Activated CD4-positive, alpha-beta T cell treated with anti-CD3 and anti-CD28 coated beads, Interleukin-2, amount 50 U/mL, for 1 hour (primary cell): ENCODE measurements around the gene ANKRD52.
"Not testable (repeated sequence)": the region's sequence is repeated elsewhere in the genome, so short reads cannot be mapped to it uniquely, and the experiment has no call there.

Source experiments
- DNase-seq: peaks from one replicate; pipeline ENCODE4 v3.0.0-alpha.2; 2020

Gene ANKRD52

DNA sequence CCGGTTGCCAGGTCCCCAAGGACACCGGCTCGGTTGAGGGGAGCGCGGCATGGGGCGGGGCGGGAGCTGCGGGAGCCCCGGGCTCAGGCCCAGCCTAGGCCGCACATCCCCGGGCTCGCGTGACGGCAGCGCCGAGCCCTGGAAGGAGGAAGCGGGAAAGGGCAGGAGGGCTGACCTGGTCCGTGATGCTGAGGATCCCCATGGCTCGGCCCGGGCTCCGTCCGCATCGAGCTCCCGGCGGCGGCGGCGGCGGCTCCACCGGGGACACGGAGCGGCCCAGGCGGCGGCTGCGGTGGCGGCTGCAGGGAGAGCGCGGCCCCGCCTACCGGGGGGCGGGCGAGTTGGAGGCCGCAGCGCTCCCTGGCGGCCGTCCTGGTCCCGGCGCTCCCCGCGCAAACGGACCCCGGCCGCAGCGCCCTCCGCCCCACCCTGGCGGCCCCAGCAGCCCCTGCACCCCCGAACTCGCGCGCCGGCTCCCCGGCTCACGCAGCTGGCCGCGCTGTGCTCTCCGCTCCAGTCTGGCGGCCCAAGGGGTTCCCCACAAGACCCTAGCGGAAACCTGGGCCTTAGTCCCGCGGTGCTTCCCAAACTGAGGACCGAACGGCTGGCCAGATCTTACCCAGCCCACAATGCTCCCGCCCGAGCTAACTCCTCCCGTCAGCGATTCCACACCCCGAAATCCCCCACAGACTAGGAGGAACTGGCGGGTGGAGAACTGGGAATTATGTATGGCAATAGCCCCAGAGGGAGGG is at the start of gene ANKRD52:
TSS of gene ANKRD52 (minus strand) at position 317 of the 752 bp plus-strand sequence. CDS start at position 202, 115 bp downstream.
- DNase-seq, result peak; percentile 77

DNA sequence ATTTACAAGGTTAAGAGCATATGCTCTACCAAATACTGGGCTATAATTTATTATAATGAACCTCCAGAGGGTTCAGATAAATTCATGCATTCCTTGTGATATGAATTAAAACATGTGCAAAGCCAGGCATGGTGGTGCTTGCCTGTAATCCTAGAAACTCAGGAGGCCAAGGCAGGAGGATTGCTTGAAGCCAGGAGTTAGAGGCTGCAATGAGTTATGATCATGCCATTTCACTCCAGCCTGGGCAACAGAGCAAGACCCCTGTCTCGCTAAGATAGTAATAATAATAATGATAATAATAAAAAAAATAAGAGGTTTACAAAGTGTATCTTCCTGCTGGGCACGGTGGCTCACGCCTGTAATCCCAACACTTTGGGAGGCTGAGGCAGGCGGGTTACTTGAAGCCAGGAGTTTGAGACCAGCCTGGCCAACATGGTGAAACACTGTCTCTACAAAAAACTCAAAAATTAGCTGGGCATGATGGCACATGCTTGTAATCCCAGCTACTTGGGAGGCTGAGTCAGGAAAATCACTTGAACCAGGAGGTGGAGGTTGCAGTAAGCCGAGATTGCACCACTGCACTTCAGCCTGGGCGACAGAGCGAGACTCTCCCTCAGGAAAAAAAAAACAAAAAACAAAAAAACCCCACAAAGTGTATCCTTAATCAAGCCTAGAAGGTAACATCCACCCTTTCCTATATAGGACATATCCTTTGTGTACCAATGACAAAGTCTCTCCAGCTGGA is 49.2 kb upstream of the ANKRD52 start:
- DNase-seq, result no peak

DNA sequence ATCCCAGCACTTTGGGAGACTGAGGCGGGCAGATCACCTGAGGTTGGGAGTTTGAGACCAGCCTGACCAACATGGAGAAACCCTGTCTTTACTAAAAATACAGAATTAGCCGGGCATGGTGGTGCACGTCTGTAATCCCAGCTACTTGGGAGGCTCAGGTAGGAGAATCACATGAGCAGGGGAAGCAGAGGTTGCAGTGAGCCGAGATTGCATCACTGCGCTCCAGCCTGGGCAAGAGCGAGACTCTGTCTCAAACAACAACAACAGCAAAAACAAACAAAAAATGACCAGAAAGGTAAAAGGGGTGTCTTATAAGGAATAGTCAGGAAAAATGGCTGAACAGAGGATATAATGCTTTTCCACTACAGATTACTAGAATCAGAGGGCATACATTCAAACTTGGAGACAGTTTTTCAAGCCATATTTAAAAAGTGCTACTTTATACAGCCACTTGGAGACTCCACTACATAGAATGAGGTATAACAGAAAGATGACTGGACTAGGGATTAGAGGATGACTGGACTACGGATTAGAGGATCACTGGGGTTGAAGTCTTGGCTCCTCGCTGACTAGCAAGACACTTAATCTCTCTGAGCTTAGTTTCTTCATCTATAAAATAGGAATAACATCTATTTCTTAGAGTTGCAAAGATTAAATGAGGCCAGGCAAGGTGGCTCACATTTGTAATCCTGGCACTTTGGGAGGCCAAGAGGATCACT is 46.8 kb upstream of the ANKRD52 start:
- no peak for DNase-seq

DNA sequence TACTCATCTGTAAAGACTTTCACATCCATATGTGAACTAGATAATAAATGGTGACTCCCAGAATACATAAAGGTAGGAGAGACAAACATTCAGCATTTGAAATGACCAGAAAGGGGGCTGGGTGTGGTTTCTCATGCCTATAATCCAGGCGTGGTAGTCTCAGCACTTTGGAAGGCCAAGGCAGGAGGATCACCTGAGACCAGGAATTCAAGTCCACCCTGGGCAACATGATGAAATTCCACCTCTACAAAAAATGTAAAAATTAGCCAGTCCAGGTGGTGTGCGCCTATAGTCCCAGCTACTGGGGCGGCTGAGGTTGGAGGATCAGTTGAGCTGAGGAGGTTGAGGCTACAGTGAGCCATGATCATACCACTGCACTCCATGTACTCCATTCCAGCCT is 46.1 kb upstream of the ANKRD52 start:
- DNase-seq, result no peak

DNA sequence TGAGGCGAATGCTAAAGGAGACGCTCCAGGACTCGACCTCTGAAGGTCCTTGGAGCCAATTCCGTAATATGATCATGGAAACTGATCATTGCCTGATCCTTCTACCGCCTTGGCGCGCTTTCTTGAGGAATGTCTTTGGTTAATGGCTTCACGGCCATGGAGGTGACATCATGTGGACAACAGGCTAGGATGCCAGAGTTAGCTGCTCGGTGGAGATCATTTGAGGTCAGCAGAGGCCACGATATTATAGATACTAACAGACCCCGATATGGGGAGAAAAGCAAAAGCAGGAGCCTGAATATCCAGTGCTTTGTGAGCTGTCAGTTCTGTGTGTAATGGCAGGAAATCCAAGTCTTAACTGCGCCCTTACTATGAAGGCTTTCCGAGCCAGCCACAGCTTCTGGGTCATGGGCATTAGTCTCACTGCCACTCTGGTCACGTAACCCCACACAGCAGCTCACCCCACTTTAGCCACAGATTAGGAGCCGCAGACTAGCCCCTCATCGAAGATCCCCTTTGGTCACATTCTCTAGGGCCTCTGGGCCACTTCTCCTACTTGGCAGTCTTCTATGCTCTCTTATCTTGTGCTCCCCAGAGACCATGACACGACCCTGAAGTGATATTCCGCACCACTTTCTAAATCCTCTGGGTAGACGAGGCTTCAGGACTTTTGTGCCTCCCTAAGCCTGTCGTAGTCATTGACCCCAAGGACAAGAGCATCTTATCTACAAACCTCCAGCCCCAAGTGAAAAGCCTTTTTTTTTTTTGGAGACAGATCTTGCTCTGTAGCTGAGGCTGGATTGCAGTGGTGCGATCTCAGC is 42.7 kb upstream of the ANKRD52 start:
- no peak for DNase-seq

DNA sequence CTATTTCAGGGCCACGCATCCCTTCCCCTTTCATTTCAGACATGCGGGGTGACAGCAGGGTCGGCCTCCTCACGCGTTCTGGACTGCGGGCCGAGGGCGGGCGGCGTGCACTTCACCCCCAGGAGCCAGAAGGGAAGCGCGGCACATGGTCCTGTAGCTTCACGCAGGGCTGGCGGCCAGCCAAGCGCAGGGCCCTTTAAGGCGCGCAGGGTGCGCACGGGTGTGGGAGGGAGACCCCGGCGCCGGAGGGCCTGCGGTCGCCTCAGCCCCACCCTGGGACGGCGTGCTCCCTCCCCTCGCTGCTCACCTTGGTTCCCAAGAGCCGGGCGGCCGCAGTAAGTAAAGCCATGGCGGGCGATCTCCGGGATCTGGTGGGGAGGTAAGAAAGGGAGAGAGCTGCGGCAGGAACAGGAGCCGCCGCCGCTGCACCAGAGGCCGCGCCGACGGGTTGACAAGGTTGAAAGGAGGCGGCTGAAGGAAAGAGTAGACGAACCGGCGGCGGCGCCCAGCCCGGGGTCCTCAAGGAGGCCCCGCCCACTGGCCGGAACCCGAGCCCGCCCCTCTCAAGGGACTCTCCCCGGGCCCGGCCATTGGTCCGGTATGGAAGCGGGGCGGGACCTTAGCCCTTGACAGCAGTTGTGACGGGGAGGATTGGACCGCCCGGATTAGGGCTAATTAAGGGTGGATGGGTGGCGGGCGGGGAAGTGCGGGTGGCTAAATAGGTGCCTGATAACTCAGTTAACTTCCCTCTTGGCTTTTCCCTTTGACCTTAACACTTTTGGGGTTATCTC is 41.9 kb upstream of the ANKRD52 start, which contains the start of gene CS:
TSS of gene CS (minus strand) at position 478 of the 791 bp plus-strand sequence. CDS start at position 349, 129 bp downstream.
- DNase-seq, result peak; percentile 98

DNA sequence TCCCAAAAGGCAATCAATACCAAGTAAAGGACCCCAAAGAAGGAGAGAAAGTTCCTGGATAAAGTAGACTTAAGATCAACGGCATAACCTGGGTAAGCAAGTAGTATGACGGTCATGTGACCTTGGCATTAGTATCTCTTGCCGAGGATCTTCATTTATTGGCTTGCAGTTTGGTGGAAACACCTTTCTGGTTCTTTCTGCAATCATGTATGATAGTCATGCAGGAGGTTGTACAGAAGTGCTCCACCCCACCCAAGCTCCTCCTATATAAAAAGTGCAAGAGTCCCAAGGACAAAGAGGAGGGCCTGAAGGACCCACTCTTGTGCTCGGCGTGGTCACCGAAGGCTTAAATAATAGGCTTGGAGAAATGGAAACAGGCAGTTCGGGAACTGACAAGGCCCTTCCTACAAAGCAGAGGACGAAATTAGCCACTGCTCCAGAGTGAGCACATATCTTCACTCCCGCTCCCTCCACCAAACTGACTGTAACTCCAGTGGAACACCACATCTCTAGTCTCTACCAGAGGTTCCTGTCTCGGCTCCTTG is 41.2 kb upstream of the ANKRD52 start:
- peak; percentile 14 for DNase-seq

DNA sequence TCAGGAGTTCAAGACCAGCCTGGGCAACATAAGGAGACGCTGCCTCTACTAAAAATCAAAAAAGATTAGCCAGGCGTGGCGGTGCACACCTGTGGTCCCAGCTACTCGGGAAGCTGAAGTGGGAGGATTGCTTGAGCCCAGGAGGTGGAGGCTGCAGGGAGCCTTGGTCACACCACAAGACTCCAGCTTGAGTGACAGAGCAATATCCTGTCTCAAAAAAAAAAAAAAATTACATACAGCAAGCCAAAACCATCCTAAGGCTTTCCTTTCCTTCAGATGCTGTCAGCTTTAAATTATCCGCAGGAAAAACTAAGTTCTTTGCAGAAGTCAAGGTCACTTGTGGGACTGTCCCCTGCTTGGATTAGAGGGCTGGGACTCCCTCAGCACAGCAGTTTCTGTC is 40.6 kb upstream of the ANKRD52 start:
- DNase-seq, result no peak

DNA sequence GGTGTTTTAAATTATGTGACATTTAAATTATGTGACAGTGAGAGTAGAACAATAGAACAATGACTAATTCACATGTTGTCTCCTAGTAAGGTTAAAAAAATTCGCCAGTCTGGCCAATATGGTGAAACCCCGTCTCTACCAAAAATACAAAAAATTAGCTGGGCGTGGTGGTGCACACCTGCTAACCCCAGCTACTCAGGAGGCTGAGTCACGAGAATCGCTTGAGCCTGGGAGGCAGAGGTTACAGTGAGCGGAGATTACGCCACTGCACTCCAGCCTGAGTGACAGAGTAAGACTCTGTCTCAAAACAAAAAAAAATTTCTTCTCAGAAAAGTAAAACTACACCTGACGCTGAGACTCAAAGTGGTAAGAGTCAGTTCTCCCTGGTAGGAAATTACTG is 39.2 kb upstream of the ANKRD52 start:
- no peak for DNase-seq

DNA sequence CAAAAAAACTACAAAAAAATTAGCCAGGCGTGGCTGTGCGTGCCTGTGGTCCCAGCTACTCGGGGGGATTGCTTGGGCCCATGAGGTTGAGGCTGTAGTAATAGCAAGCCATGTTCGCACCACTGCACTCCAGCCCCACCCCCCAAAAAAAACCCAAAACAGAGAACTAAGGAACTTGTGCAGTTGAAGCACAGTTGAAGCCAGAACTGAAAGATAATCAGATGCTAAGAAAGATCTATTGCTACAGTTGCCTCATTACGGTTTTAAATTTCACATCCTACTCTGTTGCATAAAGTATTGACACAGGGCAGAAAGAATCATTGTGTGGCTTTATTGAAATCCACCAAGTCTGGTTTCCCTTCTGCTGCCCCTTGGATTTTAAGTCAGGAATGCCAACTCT is 38.1 kb upstream of the ANKRD52 start:
- DNase-seq, result no peak

DNA sequence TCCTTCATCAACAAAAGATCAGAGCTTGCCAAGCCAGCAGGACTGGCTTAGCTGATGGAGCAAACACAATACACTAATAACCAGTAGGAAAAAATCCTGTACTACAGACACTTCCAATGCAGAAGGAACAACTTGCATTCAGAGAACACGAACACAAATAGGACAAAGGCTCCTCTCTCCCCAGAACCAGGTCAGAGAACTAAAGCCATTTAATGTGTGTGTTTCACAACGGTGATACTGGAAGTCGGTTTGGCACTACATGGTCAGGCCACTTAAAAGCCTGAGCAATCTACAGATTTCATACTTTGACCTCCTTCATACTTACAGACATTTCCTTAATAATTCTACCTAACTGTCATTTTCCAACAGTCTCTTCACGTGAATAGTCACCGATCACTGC is 35.6 kb upstream of the ANKRD52 start:
- no peak for DNase-seq

DNA sequence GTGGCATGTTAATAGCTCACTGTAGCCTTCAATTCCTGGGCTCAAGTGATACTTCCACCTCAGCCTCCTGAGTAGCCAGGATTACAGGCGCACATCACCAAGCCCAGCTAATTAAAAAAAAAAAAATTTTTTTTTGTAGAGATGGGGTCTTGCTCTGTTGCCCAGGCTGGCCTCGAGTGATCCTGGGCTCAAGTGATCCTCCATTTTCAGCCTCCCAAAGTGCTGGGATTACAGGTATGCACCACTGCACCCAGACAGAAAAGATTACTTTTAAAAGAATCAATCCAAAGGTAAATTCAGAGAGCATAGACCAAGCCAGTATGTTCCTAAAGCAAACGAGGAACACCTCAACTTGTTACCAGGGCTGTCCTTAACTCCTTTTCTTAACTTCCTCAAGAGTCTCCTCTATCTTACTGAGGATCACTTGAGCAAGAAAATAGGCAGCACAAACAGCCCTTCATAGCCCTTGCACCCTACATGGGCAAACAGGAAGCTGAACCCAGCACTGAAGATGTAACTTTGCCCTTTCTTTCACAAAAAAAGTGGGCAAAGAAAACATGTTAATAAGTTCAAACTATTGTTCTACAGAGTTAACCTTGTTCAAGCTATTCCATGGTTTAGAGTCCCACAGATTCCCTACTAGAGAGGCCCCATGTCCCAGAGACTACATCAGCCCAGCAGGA is 30.7 kb upstream of the ANKRD52 start:
- no peak for DNase-seq

DNA sequence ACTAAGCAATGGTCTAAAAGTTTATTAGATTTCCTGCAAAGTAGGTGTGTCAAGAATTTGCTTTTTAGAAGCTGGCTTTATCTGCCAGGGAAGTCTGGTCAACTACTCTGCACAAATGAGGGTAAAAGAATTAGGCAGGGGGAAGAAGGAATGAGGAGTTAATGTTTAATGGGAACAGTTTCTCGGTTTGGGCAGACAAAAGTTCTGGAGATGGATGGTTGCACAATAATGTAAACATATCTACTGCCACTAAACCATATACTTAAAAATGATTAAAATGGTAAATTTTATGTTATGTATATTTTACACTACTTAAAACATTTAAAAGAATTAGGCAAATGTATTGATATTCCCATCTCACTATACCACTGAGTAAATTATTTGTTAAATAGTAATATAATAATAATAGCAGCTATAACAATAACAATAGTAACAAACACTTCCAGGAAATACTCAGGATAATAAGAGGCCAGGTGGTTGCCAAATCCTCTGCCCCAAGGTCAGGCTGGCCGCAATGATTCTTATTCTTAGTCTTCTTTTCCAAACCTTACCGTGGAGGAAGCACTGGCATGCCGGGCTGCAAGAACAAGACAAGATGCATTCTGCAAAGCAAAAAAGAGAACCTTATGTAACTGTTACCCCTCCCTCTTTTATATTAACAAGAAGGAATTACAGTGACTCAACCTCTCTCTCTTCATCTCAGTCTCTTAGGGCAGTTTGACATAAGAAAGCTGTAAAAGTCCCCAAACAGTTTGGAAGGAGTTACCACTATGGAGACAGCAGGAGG is 28.1 kb upstream of the ANKRD52 start:
- DNase-seq, result no peak

DNA sequence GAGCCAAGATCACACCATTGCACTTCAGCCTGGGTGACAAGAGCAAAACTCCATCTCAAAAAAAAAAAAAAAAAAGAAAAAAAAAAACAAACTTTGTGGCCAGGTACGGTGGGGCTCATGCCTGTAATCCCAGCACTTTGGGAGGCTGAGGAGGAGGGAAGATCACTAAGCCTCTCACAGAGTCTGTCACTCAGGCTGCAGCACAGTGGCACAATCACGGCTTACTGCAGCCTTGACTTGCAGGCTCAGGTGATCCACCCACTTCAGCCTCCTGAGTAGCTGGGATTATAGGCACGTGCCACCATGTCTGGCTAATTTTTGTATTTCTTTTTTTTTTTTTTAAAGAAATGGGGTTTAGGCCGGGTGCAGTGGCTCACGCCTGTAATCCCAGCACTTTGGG is 26.1 kb upstream of the ANKRD52 start:
- DNase-seq, result not testable (repeated sequence)

DNA sequence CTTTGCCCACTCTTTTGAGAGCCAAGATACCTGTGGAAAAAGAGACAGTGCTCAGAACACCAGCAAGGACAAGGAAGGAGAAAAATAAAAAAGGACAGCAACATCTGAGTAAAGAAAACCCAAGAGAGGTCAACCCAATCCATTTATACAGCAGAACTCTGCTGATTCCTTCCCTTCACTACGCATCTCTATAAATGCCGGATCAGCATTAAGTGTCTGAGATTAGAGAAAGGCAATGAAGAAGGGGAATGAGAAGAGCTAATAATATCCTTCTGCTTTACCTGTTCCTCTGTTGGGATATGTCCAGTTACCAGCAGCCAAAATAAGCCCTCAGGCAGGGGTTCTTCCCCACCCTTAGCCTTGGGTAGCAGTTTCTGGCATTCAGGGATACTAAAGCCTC is 24.4 kb upstream of the ANKRD52 start:
- no peak for DNase-seq

DNA sequence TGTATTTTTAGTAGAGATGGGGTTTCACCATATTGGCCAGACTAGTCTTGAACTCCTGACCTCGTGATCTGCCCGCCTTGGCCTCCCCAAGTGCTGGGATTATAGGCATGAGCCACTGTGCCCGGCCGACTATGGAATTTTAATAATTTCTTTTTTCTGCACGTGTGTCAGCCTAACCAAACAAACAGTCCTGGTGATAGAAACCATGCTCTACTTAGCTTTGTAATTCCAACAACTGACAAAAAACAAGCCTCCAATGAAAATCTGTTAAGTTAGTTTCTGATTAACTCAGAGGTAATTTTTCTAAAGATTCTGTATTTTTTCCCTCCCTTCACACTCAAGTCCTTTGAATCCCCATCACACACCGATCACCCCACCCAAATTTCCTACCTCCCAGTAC is 23.8 kb upstream of the ANKRD52 start:
- no peak for DNase-seq

DNA sequence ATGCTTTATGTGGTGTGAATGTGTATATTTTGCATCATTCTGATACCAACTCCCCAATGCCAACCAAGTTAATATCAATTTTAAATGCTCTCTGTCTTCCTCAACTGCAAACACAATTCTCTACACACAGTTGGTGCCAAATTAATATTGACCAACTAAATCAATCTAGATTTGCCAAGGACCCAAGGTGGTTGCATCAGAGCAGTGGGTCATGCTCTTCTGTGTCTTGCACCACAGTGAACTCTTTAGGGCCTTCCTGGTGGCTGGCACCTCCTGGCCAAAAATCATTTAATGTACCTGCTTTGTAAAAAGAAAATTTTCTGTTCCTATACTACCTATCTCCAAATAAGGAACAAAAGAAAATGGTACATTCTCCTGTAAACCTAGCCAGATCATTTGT is 22.7 kb upstream of the ANKRD52 start:
- DNase-seq, result no peak

DNA sequence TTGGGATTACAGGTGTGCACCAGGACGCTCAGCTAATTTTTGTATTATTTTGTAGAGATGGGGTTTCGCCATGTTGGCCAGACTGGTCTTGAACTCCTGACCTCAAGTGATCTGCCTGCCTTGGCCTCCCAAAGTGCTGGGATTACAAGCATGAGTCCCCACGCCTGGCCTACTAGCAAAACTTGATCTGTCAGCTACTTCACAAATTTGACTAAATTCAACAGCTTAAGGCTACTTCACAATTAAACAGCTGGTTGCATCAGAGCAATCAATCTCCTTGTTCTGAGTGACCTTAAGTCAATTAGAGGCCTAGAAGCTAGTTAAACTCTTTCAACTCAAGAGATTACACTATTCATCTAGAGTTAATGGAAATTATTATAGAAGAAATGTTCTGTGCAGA is 20.7 kb upstream of the ANKRD52 start:
- no peak for DNase-seq

DNA sequence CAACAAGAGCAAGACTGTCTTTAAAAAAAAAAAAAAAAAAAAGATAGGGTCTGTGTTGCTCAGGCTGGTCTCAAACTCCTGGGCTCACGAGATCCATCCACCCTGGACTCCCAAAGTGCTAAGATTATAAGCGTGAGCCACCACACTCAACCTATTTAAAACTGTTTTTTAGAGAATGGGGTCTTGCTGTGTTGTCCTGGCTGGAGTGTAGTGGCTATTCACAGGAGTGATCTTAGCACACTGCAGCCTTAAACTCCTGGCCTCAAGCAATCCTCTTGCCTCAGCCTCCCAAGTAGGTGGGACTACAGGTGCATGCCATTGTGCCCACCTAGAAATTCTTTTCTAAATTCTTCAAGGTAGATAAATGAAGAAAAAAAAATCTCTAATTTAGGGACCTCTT is 16.1 kb upstream of the ANKRD52 start:
- DNase-seq, result no peak

DNA sequence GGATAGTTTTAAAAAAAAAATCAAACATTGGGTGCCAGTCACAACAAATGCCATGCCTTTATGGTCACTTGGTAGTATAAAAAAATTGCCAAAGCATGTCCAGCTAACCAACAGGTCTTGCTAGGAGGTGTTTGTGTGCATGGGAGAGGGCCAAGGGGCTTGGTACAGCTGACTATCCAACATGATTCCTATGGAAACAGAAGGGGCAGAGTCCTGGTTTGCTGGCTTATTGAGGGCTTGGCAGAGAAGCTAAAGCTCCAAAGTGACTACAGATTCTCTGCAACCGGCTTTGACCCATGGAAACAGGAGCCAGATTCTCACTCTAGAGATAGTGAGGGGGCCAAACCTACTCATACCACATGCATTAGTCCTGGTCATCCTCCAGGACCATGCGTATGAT is 14.3 kb upstream of the ANKRD52 start:
- not testable (repeated sequence) for DNase-seq
